Activated effector memory CD4-positive, alpha-beta T cell treated with anti-CD3 and anti-CD28 coated beads, Interleukin-2, amount 50 U/mL, for 16 hours (primary cell): ENCODE results near the gene PHF2.

Experiments used
- DNase-seq: peaks from one replicate; pipeline ENCODE4 v3.0.0-alpha.2; 2020

Gene PHF2

GRCh38 chr9:93634311-93635185 is 58.2 kb downstream of the PHF2 start:
- no peak for DNase-seq

- peak; percentile 51 for DNase-seq
Measured at GRCh38 chr9:93635186-93636107, 59.1 kb downstream of the PHF2 start.

- peak; percentile 57 for DNase-seq
Measured at GRCh38 chr9:93636172-93636661, 59.8 kb downstream of the PHF2 start.

- no peak for DNase-seq
Measured at GRCh38 chr9:93636667-93637066, 60.3 kb downstream of the PHF2 start.

- DNase-seq: no peak
Measured at GRCh38 chr9:93637886-93638285, 61.5 kb downstream of the PHF2 start.

GRCh38 chr9:93640027-93640426 is 63.6 kb downstream of the PHF2 start:
- DNase-seq: no peak

- no peak for DNase-seq
Measured at GRCh38 chr9:93642961-93643360, 66.6 kb downstream of the PHF2 start.

- DNase-seq: no peak
Measured at GRCh38 chr9:93644397-93645088, 68.2 kb downstream of the PHF2 start.

- DNase-seq: no peak
Measured at GRCh38 chr9:93645149-93645889, 68.9 kb downstream of the PHF2 start.

- DNase-seq: no peak
Measured at GRCh38 chr9:93645921-93646639, 69.7 kb downstream of the PHF2 start.

- no peak for DNase-seq
Measured at GRCh38 chr9:93646640-93647178, 70.3 kb downstream of the PHF2 start.

- no peak for DNase-seq
Measured at GRCh38 chr9:93648181-93648580, 71.8 kb downstream of the PHF2 start.

- peak; percentile 50 for DNase-seq
Measured at GRCh38 chr9:93648836-93649235, 72.5 kb downstream of the PHF2 start.

- DNase-seq: peak; percentile 56
Measured at GRCh38 chr9:93649610-93650261, 73.4 kb downstream of the PHF2 start.

- DNase-seq: peak; percentile 55
Measured at GRCh38 chr9:93650448-93650847, 74.1 kb downstream of the PHF2 start.

- peak; percentile 58 for DNase-seq
Measured at GRCh38 chr9:93651521-93651950, 75.2 kb downstream of the PHF2 start.

GRCh38 chr9:93652604-93653592 is 76.5 kb downstream of the PHF2 start:
- DNase-seq: peak; percentile 57

- DNase-seq: peak; percentile 42
Measured at GRCh38 chr9:93653760-93654159, 77.4 kb downstream of the PHF2 start.

GRCh38 chr9:93654351-93654961 is 78.1 kb downstream of the PHF2 start:
- DNase-seq: peak; percentile 48
